Measurements from ENCODE around the gene FMNL3.
A peak's percentile ranks its signal among the peaks of the same experiment; 100 is the strongest.
"Not testable (repeated sequence)": the region's sequence is repeated elsewhere in the genome, so short reads cannot be mapped to it uniquely, and the experiment has no call there.

FMNL3 gene

GRCh38 chr12:49740930-49741881, 34.0 kb upstream of the FMNL3 start, which contains the start of gene TMBIM6:
TSS of gene TMBIM6 (plus strand) at chr12:49741557. CDS start at chr12:49752494, 10,937 bp downstream.
- H3K36me3 ChIP-seq (ENCODE audit: control insufficient read depth in 1 of 2, insufficient read depth in 2 of 2, low read length in 2 of 2): no peaks in the 10 kb centered on the region
- no CpG with 5 or more reads among the region's 50 CpGs for WGBS (ENCODE audit: extremely low coverage, insufficient coverage, insufficient read length)

GRCh38 chr12:49740277-49740676, 33.1 kb upstream of the FMNL3 start:
- not testable (repeated sequence) for H2AK5ac ChIP-seq (ENCODE audit: low read length); H3K4me2 ChIP-seq (ENCODE audit: low read length); H3K4ac ChIP-seq (ENCODE audit: low read depth, low read length); H2AFZ ChIP-seq (ENCODE audit: insufficient read depth, low read length, poor library complexity); H2BK120ac ChIP-seq (ENCODE audit: insufficient read depth, low read length, poor library complexity); H3K9me3 ChIP-seq (ENCODE audit: insufficient read depth, low read depth, low read length); DNase-seq; H3K36me3 ChIP-seq (ENCODE audit: control insufficient read depth in 1 of 2, insufficient read depth in 2 of 2, low read length in 2 of 2); H3K9ac ChIP-seq (ENCODE audit: low read length); H3K18ac ChIP-seq (ENCODE audit: low read length); H3K27me3 ChIP-seq (ENCODE audit: insufficient read depth, low read length); H3K4me3 ChIP-seq (ENCODE audit: low read depth, low read length); H3K27ac ChIP-seq (ENCODE audit: low read depth, low read length); H3K23ac ChIP-seq (ENCODE audit: low read length); H3K14ac ChIP-seq (ENCODE audit: low read length); H4K91ac ChIP-seq (ENCODE audit: low read depth, low read length); H2BK5ac ChIP-seq (ENCODE audit: low read depth, low read length, poor library complexity); H2BK12ac ChIP-seq (ENCODE audit: low read length); H3K79me1 ChIP-seq (ENCODE audit: low read length); H4K12ac ChIP-seq (ENCODE audit: low read depth, low read length)
- Histone ChIP-seq H3K4me1 (ENCODE audit: control insufficient read depth in 1 of 2, insufficient read depth in 2 of 2, low read length in 2 of 2) (peaks cover 5 to 10% of the 10 kb centered on the region in 2 experiments), H4K8ac (ENCODE audit: low read depth, low read length) (peak overlapping the region; percentile 49), H3K79me2 (ENCODE audit: control insufficient read depth, insufficient read depth, low read length, poor library complexity) (peaks cover 19% of the 10 kb centered on the region)
- no CpG with 5 or more reads among the region's 12 CpGs for WGBS (ENCODE audit: extremely low coverage, insufficient coverage, insufficient read length)

More at GRCh38 chr12:49740930-49741881, 34.0 kb upstream of the FMNL3 start, which contains the start of gene TMBIM6:
- H3K9ac ChIP-seq (ENCODE audit: low read length): peak within 1 kb of the TSS; percentile 98
- no peaks in the 10 kb centered on the region for H3K27me3 ChIP-seq (ENCODE audit: insufficient read depth, low read length)
- H3K27ac ChIP-seq (ENCODE audit: low read depth, low read length): peak within 1 kb of the TSS; percentile 97
- H3K9me3 ChIP-seq (ENCODE audit: insufficient read depth, low read depth, low read length): no peaks in the 10 kb centered on the region
- H3K18ac ChIP-seq (ENCODE audit: low read length): peak within 1 kb of the TSS; percentile 97
- peak within 1 kb of the TSS; percentile 93 for H4K91ac ChIP-seq (ENCODE audit: low read depth, low read length)
- H3K14ac ChIP-seq (ENCODE audit: low read length): peak within 1 kb of the TSS; percentile 93
- peak within 1 kb of the TSS; percentile 97 for H2BK5ac ChIP-seq (ENCODE audit: low read depth, low read length, poor library complexity)
- H2AK5ac ChIP-seq (ENCODE audit: low read length): peak within 1 kb of the TSS; percentile 71
- H3K4me2 ChIP-seq (ENCODE audit: low read length): peak within 1 kb of the TSS; percentile 90
- peaks cover 6% of the 10 kb centered on the region for H3K79me1 ChIP-seq (ENCODE audit: low read length)
- peak within 1 kb of the TSS; percentile 89 for H2AFZ ChIP-seq (ENCODE audit: insufficient read depth, low read length, poor library complexity)
- DNase-seq: peak; percentile 100
- peak within 1 kb of the TSS; percentile 90 for H4K12ac ChIP-seq (ENCODE audit: low read depth, low read length)
- no peak within 1 kb of the TSS for H2BK12ac ChIP-seq (ENCODE audit: low read length)
- H3K4ac ChIP-seq (ENCODE audit: low read depth, low read length): peak within 1 kb of the TSS; percentile 96
- no peak within 1 kb of the TSS for H3K23ac ChIP-seq (ENCODE audit: low read length)
- peak within 1 kb of the TSS; percentile 80 for H2BK120ac ChIP-seq (ENCODE audit: insufficient read depth, low read length, poor library complexity)
- H3K79me2 ChIP-seq (ENCODE audit: control insufficient read depth, insufficient read depth, low read length, poor library complexity): peaks cover 19% of the 10 kb centered on the region
- peak within 1 kb of the TSS; percentile 93 for H3K4me3 ChIP-seq (ENCODE audit: low read depth, low read length)
- peak within 1 kb of the TSS; percentile 97 for H4K8ac ChIP-seq (ENCODE audit: low read depth, low read length)
- peaks cover 5 to 10% of the 10 kb centered on the region in 2 experiments for H3K4me1 ChIP-seq (ENCODE audit: control insufficient read depth in 1 of 2, insufficient read depth in 2 of 2, low read length in 2 of 2)

- no CpG with 5 or more reads among the region's 5 CpGs for WGBS (ENCODE audit: extremely low coverage, insufficient coverage, insufficient read length)
- not testable (repeated sequence) for H2AK5ac ChIP-seq (ENCODE audit: low read length); H4K91ac ChIP-seq (ENCODE audit: low read depth, low read length); H3K14ac ChIP-seq (ENCODE audit: low read length); H3K9me3 ChIP-seq (ENCODE audit: insufficient read depth, low read depth, low read length); H3K4me3 ChIP-seq (ENCODE audit: low read depth, low read length); H3K27me3 ChIP-seq (ENCODE audit: insufficient read depth, low read length); H2BK12ac ChIP-seq (ENCODE audit: low read length); H3K23ac ChIP-seq (ENCODE audit: low read length); H4K8ac ChIP-seq (ENCODE audit: low read depth, low read length); H3K4me1 ChIP-seq (ENCODE audit: control insufficient read depth in 1 of 2, insufficient read depth in 2 of 2, low read length in 2 of 2); DNase-seq; H3K4ac ChIP-seq (ENCODE audit: low read depth, low read length); H3K18ac ChIP-seq (ENCODE audit: low read length); H4K12ac ChIP-seq (ENCODE audit: low read depth, low read length); H3K27ac ChIP-seq (ENCODE audit: low read depth, low read length); H3K36me3 ChIP-seq (ENCODE audit: control insufficient read depth in 1 of 2, insufficient read depth in 2 of 2, low read length in 2 of 2); H2BK5ac ChIP-seq (ENCODE audit: low read depth, low read length, poor library complexity); H3K79me1 ChIP-seq (ENCODE audit: low read length); H3K9ac ChIP-seq (ENCODE audit: low read length); H3K4me2 ChIP-seq (ENCODE audit: low read length); H2BK120ac ChIP-seq (ENCODE audit: insufficient read depth, low read length, poor library complexity); H2AFZ ChIP-seq (ENCODE audit: insufficient read depth, low read length, poor library complexity)
- peaks cover 15% of the 10 kb centered on the region for H3K79me2 ChIP-seq (ENCODE audit: control insufficient read depth, insufficient read depth, low read length, poor library complexity)
These were observed 31.5 kb upstream of the FMNL3 start for GRCh38 chr12:49738721-49739120.

GRCh38 chr12:49734900-49735299, 27.7 kb upstream of the FMNL3 start:
- H2BK12ac ChIP-seq (ENCODE audit: low read length); H3K79me1 ChIP-seq (ENCODE audit: low read length); H3K4me3 ChIP-seq (ENCODE audit: low read depth, low read length); H3K79me2 ChIP-seq (ENCODE audit: control insufficient read depth, insufficient read depth, low read length, poor library complexity); H3K4ac ChIP-seq (ENCODE audit: low read depth, low read length); H4K91ac ChIP-seq (ENCODE audit: low read depth, low read length); H4K12ac ChIP-seq (ENCODE audit: low read depth, low read length); H3K9me3 ChIP-seq (ENCODE audit: insufficient read depth, low read depth, low read length); H2AK5ac ChIP-seq (ENCODE audit: low read length); H3K4me1 ChIP-seq (ENCODE audit: control insufficient read depth in 1 of 2, insufficient read depth in 2 of 2, low read length in 2 of 2); H3K27ac ChIP-seq (ENCODE audit: low read depth, low read length); H3K27me3 ChIP-seq (ENCODE audit: insufficient read depth, low read length); H2BK120ac ChIP-seq (ENCODE audit: insufficient read depth, low read length, poor library complexity); H2BK5ac ChIP-seq (ENCODE audit: low read depth, low read length, poor library complexity); H3K23ac ChIP-seq (ENCODE audit: low read length); H3K9ac ChIP-seq (ENCODE audit: low read length); H2AFZ ChIP-seq (ENCODE audit: insufficient read depth, low read length, poor library complexity); H3K36me3 ChIP-seq (ENCODE audit: control insufficient read depth in 1 of 2, insufficient read depth in 2 of 2, low read length in 2 of 2); DNase-seq; H3K18ac ChIP-seq (ENCODE audit: low read length); H3K14ac ChIP-seq (ENCODE audit: low read length); H4K8ac ChIP-seq (ENCODE audit: low read depth, low read length); H3K4me2 ChIP-seq (ENCODE audit: low read length): not testable (repeated sequence)
- whole genome bisulfite sequencing (ENCODE audit: extremely low coverage, insufficient coverage, insufficient read length): no CpG with 5 or more reads among the region's 7 CpGs
